Stimulated activated effector memory CD8-positive, alpha-beta T cell treated with anti-CD3 and anti-CD28 coated beads, Interleukin-12 subunit alpha, Interleukin-12 subunit beta, amount 100 ng/mL, for 72 hours (primary cell): ENCODE measurements around the gene HMCN2.
A peak's percentile ranks its signal among the peaks of the same experiment; 100 is the strongest.

Experiments
- ATAC-seq: fragments of 150-1000 bp; cut with Tn5 transposase; 2 replicates; pipeline ENCODE4 v1.10.0; 2021
- DNase-seq, 2 donors: peaks; one replicate each; pipeline ENCODE4 v3.0.0; 2021 to 2022; ENCODE audit warnings: low spot score in 2 of 2
- H3K27ac Mint-ChIP-seq: one replicate; pipeline ENCODE4 v1.8.0; 2022; ENCODE audit warnings: mild to moderate bottlenecking, mixed read lengths
- H3K36me3 Mint-ChIP-seq: one replicate; pipeline ENCODE4 v1.8.0; 2022; ENCODE audit warnings: mild to moderate bottlenecking, mixed read lengths
- H3K4me1 Mint-ChIP-seq: one replicate; pipeline ENCODE4 v1.8.0; 2022; ENCODE audit warnings: mixed read lengths
- H3K4me3 Mint-ChIP-seq: one replicate; pipeline ENCODE4 v1.8.0; 2022; ENCODE audit warnings: mild to moderate bottlenecking, mixed read lengths
- H3K9me3 Mint-ChIP-seq: one replicate; pipeline ENCODE4 v1.8.0; 2022; ENCODE audit warnings: mixed read lengths

HMCN2 gene

GRCh38 chr9:130234340-130235260 lies 31.0 kb upstream of the HMCN2 start:
- DNase-seq (no peak), ATAC-seq (no peak)
- Mint-ChIP-seq H3K4me3 (no peak overlapping the region), H3K9me3 (no peaks in the 10 kb centered on the region), H3K36me3 (peaks cover 35% of the 10 kb centered on the region), H3K4me1 (peaks cover 15% of the 10 kb centered on the region), H3K27ac (no peak overlapping the region)

- Mint-ChIP-seq H3K9me3 (no peaks in the 10 kb centered on the region), H3K36me3 (peaks cover 35% of the 10 kb centered on the region), H3K4me3 (peak overlapping the region; percentile 24), H3K4me1 (peaks cover 27% of the 10 kb centered on the region), H3K27ac (no peak overlapping the region)
- peak; percentile 61 to 88 for DNase-seq
- no peak for ATAC-seq
Measured at GRCh38 chr9:130235558-130236435, 29.8 kb upstream of the HMCN2 start.

GRCh38 chr9:130236436-130236985 lies 29.0 kb upstream of the HMCN2 start:
- H3K4me1 Mint-ChIP-seq: peaks cover 31% of the 10 kb centered on the region
- H3K9me3 Mint-ChIP-seq: no peaks in the 10 kb centered on the region
- H3K4me3 Mint-ChIP-seq: peak overlapping the region; percentile 24
- peaks cover 35% of the 10 kb centered on the region for H3K36me3 Mint-ChIP-seq
- ATAC-seq: no peak
- no peak overlapping the region for H3K27ac Mint-ChIP-seq
- DNase-seq: no peak

GRCh38 chr9:130237076-130237475 lies 28.5 kb upstream of the HMCN2 start:
- H3K36me3 Mint-ChIP-seq: peaks cover 32% of the 10 kb centered on the region
- H3K4me3 Mint-ChIP-seq: no peak overlapping the region
- DNase-seq (no peak), ATAC-seq (no peak)
- H3K27ac Mint-ChIP-seq: no peak overlapping the region
- no peaks in the 10 kb centered on the region for H3K9me3 Mint-ChIP-seq
- peaks cover 31% of the 10 kb centered on the region for H3K4me1 Mint-ChIP-seq

GRCh38 chr9:130237763-130238524 lies 27.6 kb upstream of the HMCN2 start:
- peaks cover 24% of the 10 kb centered on the region for H3K36me3 Mint-ChIP-seq

GRCh38 chr9:130239363-130239695 lies 26.2 kb upstream of the HMCN2 start:
- H3K27ac Mint-ChIP-seq: peak overlapping the region; percentile 58
- no peaks in the 10 kb centered on the region for H3K9me3 Mint-ChIP-seq
- H3K36me3 Mint-ChIP-seq: peaks cover 10% of the 10 kb centered on the region
- no peak for ATAC-seq
- DNase-seq: no peak
- peaks cover 42% of the 10 kb centered on the region for H3K4me1 Mint-ChIP-seq
- peak overlapping the region; percentile 20 for H3K4me3 Mint-ChIP-seq

More at GRCh38 chr9:130237763-130238524, 27.6 kb upstream of the HMCN2 start:
- Mint-ChIP-seq H3K27ac (no peak overlapping the region), H3K4me1 (peaks cover 36% of the 10 kb centered on the region), H3K9me3 (no peaks in the 10 kb centered on the region), H3K4me3 (no peak overlapping the region)
- no peak for ATAC-seq
- no peak for DNase-seq

GRCh38 chr9:130239741-130240241 lies 25.8 kb upstream of the HMCN2 start:
- Mint-ChIP-seq H3K27ac (peak overlapping the region; percentile 58), H3K4me3 (peak overlapping the region; percentile 20), H3K36me3 (peaks cover 6% of the 10 kb centered on the region), H3K4me1 (peaks cover 42% of the 10 kb centered on the region), H3K9me3 (no peaks in the 10 kb centered on the region)
- ATAC-seq (peak; percentile 90), DNase-seq (peak in 1 of 2 donors; percentile 20)

- H3K9me3 Mint-ChIP-seq: no peaks in the 10 kb centered on the region
- peaks cover 41% of the 10 kb centered on the region for H3K4me1 Mint-ChIP-seq
- peak overlapping the region; percentile 5 for H3K4me3 Mint-ChIP-seq
- ATAC-seq: peak; percentile 33
- H3K27ac Mint-ChIP-seq: peak overlapping the region; percentile 58
- H3K36me3 Mint-ChIP-seq: peaks cover 5% of the 10 kb centered on the region
- no peak for DNase-seq
Measured at GRCh38 chr9:130240410-130241197, 25.0 kb upstream of the HMCN2 start.

GRCh38 chr9:130241198-130241535 lies 24.4 kb upstream of the HMCN2 start:
- H3K27ac Mint-ChIP-seq: peak overlapping the region; percentile 58
- H3K9me3 Mint-ChIP-seq: no peaks in the 10 kb centered on the region
- no peak for ATAC-seq
- H3K4me1 Mint-ChIP-seq: peaks cover 36% of the 10 kb centered on the region
- no peaks in the 10 kb centered on the region for H3K36me3 Mint-ChIP-seq
- H3K4me3 Mint-ChIP-seq: peak overlapping the region; percentile 5
- no peak for DNase-seq

GRCh38 chr9:130242270-130243014 lies 23.1 kb upstream of the HMCN2 start:
- no peaks in the 10 kb centered on the region for H3K9me3 Mint-ChIP-seq
- H3K4me1 Mint-ChIP-seq: peaks cover 35% of the 10 kb centered on the region
- ATAC-seq: no peak
- peak overlapping the region; percentile 54 for H3K4me3 Mint-ChIP-seq
- DNase-seq: no peak
- H3K27ac Mint-ChIP-seq: peak overlapping the region; percentile 71
- H3K36me3 Mint-ChIP-seq: no peaks in the 10 kb centered on the region

GRCh38 chr9:130243015-130243881 lies 22.3 kb upstream of the HMCN2 start:
- Mint-ChIP-seq H3K4me1 (peaks cover 35% of the 10 kb centered on the region), H3K4me3 (peak overlapping the region; percentile 54), H3K36me3 (no peaks in the 10 kb centered on the region), H3K27ac (peak overlapping the region; percentile 71), H3K9me3 (no peaks in the 10 kb centered on the region)
- ATAC-seq (peak; percentile 67), DNase-seq (peak; percentile 83 to 95)

- no peak overlapping the region for H3K27ac Mint-ChIP-seq
- no peak overlapping the region for H3K4me3 Mint-ChIP-seq
- peaks cover 31% of the 10 kb centered on the region for H3K4me1 Mint-ChIP-seq
- H3K9me3 Mint-ChIP-seq: no peaks in the 10 kb centered on the region
- no peaks in the 10 kb centered on the region for H3K36me3 Mint-ChIP-seq
- DNase-seq: no peak
- ATAC-seq: no peak
Measured at GRCh38 chr9:130243882-130244170, 21.7 kb upstream of the HMCN2 start.

GRCh38 chr9:130244548-130245165 lies 20.9 kb upstream of the HMCN2 start:
- Mint-ChIP-seq H3K4me3 (no peak overlapping the region), H3K36me3 (no peaks in the 10 kb centered on the region), H3K27ac (no peak overlapping the region), H3K4me1 (peaks cover 26% of the 10 kb centered on the region), H3K9me3 (no peaks in the 10 kb centered on the region)
- DNase-seq: no peak
- ATAC-seq: no peak
